Measurements from ENCODE around the gene KRT15. TPM values are rescaled to one million over a fixed set of nuclear protein-coding genes. Genes with fewer than 3 reads are reported as not detected.

Gene KRT15
- total RNA-seq, 1 donor from 2014 or later: 2.9 TPM

DNA sequence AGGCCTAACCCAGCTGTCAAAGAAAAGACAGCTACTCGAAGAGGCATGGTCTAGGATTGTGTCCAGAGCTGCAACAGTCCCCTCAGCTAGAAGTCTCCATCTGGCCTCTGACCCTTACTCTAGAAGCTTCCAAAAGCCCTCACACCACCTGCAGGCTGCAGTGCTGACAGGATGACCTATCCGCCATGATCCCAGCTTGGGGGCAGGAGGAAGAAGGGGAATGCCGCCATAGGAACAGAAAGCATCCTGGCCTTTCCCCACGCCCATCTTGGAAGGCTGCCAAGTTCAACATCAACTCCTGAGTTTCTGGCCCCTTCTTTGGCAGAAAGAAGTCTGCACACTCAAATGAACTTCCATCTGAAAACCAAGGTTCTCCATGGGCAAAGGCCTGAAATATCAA lies 25.9 kb downstream of the KRT15 start:
- Mint-ChIP-seq H3K9me3 (ENCODE audit: low read depth) (no peaks in the 10 kb centered on the region), H3K27ac (no peak overlapping the region), H3K4me3 (ENCODE audit: low read depth) (no peak overlapping the region), H3K36me3 (ENCODE audit: insufficient read depth) (no peaks in the 10 kb centered on the region), H3K4me1 (ENCODE audit: low read depth) (no peaks in the 10 kb centered on the region), H3K27me3 (peaks cover 29% of the 10 kb centered on the region)
- no peak for DNase-seq (ENCODE audit: low spot score, unreplicated experiment)
- no peak for TF ChIP-seq CTCF (IDR thresholded peaks at IDR 0.05; ENCODE audit: unreplicated experiment)

DNA sequence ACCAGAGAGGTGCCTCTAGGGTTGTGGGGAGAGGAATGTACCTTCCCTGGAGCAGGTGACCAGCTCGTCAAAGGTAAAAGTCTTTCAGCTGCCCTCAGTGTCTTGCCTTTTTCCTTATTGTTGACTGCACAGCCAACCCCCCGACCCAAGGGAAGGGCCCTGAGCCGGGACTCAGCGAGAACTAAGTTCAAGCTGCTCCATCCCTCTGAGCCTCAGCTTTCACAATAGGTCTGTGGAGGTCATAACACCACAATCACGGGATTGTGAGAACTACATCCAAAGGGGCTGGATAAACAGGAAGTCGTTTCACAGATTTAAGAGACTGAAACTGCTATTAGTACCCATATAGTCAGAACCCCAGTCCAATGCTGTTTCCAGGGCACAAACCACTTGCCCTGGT lies 26.3 kb downstream of the KRT15 start:
- peaks cover 30% of the 10 kb centered on the region for H3K27me3 Mint-ChIP-seq
- no peaks in the 10 kb centered on the region for H3K4me1 Mint-ChIP-seq (ENCODE audit: low read depth)
- no peak for DNase-seq (ENCODE audit: low spot score, unreplicated experiment)
- H3K9me3 Mint-ChIP-seq (ENCODE audit: low read depth): no peaks in the 10 kb centered on the region
- TF ChIP-seq CTCF (IDR thresholded peaks at IDR 0.05; ENCODE audit: unreplicated experiment): no peak
- H3K27ac Mint-ChIP-seq: no peak overlapping the region
- H3K36me3 Mint-ChIP-seq (ENCODE audit: insufficient read depth): no peaks in the 10 kb centered on the region
- no peak overlapping the region for H3K4me3 Mint-ChIP-seq (ENCODE audit: low read depth)

- Mint-ChIP-seq H3K4me3 (ENCODE audit: low read depth) (no peak overlapping the region), H3K27me3 (peaks cover 32% of the 10 kb centered on the region), H3K9me3 (ENCODE audit: low read depth) (no peaks in the 10 kb centered on the region), H3K36me3 (ENCODE audit: insufficient read depth) (no peaks in the 10 kb centered on the region), H3K27ac (no peak overlapping the region), H3K4me1 (ENCODE audit: low read depth) (no peaks in the 10 kb centered on the region)
- DNase-seq (ENCODE audit: low spot score, unreplicated experiment): no peak
- TF ChIP-seq CTCF (IDR thresholded peaks at IDR 0.05; ENCODE audit: unreplicated experiment): no peak
These were observed 27.2 kb downstream of the KRT15 start for GRCh38 chr17:41491476-41491875.

DNA sequence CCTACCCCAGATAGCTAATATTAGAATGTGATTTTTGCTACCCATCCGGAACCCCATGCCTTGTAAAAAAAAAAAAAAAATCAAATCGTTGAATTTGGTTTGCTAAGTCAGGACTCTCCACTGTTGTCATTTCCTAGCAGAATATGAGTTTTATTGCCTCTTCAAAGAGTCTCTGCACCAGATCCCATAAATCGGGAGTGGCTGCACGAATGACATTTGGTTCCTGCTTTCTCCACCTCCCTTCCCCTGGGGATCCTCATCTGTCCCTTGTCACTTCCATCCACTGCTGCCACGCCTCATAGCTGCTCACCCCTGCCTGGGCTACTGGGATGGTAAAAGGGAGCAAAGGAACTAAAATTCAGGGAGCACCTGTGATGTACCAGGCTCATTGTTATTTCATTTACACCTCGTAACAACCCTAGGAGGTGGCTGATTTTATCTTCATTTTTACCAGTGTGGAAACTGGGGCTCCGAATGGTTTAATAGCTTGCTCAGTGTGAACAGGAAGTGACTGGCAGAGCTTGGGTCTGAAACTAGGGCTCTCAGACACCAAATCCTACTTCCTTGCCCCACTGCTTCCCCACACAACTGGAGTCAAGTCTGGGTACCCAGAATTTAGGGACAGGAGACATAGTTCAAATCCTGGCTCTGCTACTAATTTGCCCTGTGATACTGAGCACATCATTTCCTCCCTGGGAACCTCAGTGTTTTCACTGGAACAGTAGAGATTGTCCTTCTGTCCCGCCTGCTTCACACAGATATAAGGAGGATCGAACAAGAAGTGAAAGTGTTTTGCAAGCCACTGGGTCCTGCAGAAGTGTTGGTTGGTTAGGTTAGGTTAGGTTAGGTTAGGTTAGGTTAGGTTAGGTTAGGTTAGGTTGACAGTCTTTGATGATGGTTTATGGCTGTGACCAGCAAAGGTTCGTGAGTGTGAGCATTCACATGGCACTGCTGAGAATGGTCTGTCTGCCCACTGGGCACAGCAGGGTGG lies 28.4 kb downstream of the KRT15 start:
- H3K27ac Mint-ChIP-seq: no peak overlapping the region
- peaks cover 40% of the 10 kb centered on the region for H3K27me3 Mint-ChIP-seq
- no peak for TF ChIP-seq CTCF (IDR thresholded peaks at IDR 0.05; ENCODE audit: unreplicated experiment)
- H3K9me3 Mint-ChIP-seq (ENCODE audit: low read depth): no peaks in the 10 kb centered on the region
- no peaks in the 10 kb centered on the region for H3K4me1 Mint-ChIP-seq (ENCODE audit: low read depth)
- DNase-seq (ENCODE audit: low spot score, unreplicated experiment): no peak
- H3K4me3 Mint-ChIP-seq (ENCODE audit: low read depth): no peak overlapping the region
- no peaks in the 10 kb centered on the region for H3K36me3 Mint-ChIP-seq (ENCODE audit: insufficient read depth)

DNA sequence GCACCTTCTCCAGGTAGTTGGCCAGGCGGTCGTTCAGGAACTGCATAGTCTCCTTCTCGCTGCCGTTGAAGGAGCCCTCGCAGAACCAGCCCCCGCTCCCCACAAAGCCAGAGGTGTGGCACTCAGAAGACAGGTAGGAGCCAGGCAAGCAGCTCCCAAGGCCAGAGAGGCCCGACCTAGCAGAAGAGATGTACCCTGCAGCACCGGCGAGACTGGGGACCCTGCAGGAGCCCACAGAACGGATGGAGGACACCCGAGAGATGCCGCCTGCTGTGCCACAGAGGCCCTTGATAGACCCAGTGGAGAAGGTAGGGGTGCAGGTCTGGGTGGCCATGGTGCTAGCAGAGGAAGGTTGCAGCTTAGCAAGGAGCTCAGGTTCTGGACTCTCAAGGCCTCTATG lies 29.2 kb downstream of the KRT15 start, which contains the start of gene KRT36:
Gene KRT36 (minus strand): TSS at position 380 of the 400 bp plus-strand sequence. CDS start 46 bp downstream, at position 334.
- H3K9me3 Mint-ChIP-seq (ENCODE audit: low read depth): no peaks in the 10 kb centered on the region
- TF ChIP-seq CTCF (IDR thresholded peaks at IDR 0.05; ENCODE audit: unreplicated experiment): no peak
- H3K4me3 Mint-ChIP-seq (ENCODE audit: low read depth): no peak within 1 kb of the TSS
- H3K4me1 Mint-ChIP-seq (ENCODE audit: low read depth): peaks cover 2% of the 10 kb centered on the region
- H3K27ac Mint-ChIP-seq: no peak within 1 kb of the TSS
- no peak for DNase-seq (ENCODE audit: low spot score, unreplicated experiment)
- H3K36me3 Mint-ChIP-seq (ENCODE audit: insufficient read depth): no peaks in the 10 kb centered on the region
- H3K27me3 Mint-ChIP-seq: peaks cover 44% of the 10 kb centered on the region

Measured in progenitor cell of endocrine pancreas (in vitro differentiated cells).